Measurements from ENCODE around the gene ADGRL3. TPM values are rescaled to one million over a fixed set of nuclear protein-coding genes. Genes with fewer than 3 reads are reported as not detected.

Gene ADGRL3
- total RNA-seq, 4 donors from 2014 or later: 0.67 to 4.6 (median 1.6) TPM

GRCh38 chr4:61251129-61251528 is 51.0 kb downstream of the ADGRL3 start:
- Histone ChIP-seq H3K4me1 (no peaks in the 10 kb centered on the region), H3K27me3 (no peaks in the 10 kb centered on the region), H3K36me3 (no peaks in the 10 kb centered on the region), H3K27ac (no peak overlapping the region), H3K4me3 (replicated peaks in 1 of 3) (no peak overlapping the region), H3K9me3 (no peaks in the 10 kb centered on the region)
- DNase-seq: no peak
- WGBS, 2 donors: 81 to 90% methylated on average over 6 of the region's 6 CpGs
- TF ChIP-seq CTCF (IDR thresholded peaks at IDR 0.05): no peak
- no peak for TF ChIP-seq POLR2A (IDR thresholded peaks at IDR 0.05)
- intact Hi-C loops (cut with DNase I): no loop called here

- no peak for TF ChIP-seq POLR2A (IDR thresholded peaks at IDR 0.05)
- no peak for TF ChIP-seq CTCF (IDR thresholded peaks at IDR 0.05)
- DNase-seq: no peak
- intact Hi-C loops (cut with DNase I): no loop called here
- Histone ChIP-seq H3K9me3 (no peaks in the 10 kb centered on the region), H3K4me1 (no peaks in the 10 kb centered on the region), H3K27ac (no peak overlapping the region), H3K4me3 (replicated peaks in 1 of 3) (no peak overlapping the region), H3K27me3 (no peaks in the 10 kb centered on the region), H3K36me3 (no peaks in the 10 kb centered on the region)
- WGBS, 2 donors: 80 to 82% methylated on average over 3 of the region's 3 CpGs
Observed at GRCh38 chr4:61254406-61254805, 54.3 kb downstream of the ADGRL3 start.

- WGBS, 2 donors: 74 to 80% methylated on average over 6 of the region's 6 CpGs
- H3K9me3 ChIP-seq: no peaks in the 10 kb centered on the region
- no peaks in the 10 kb centered on the region for H3K4me1 ChIP-seq
- no peaks in the 10 kb centered on the region for H3K27me3 ChIP-seq
- H3K4me3 ChIP-seq (replicated peaks in 1 of 3): no peak overlapping the region
- DNase-seq: no peak
- no peak for TF ChIP-seq POLR2A (IDR thresholded peaks at IDR 0.05)
- TF ChIP-seq CTCF (IDR thresholded peaks at IDR 0.05): no peak
- intact Hi-C loops (cut with DNase I): no loop called here
- no peaks in the 10 kb centered on the region for H3K36me3 ChIP-seq
- no peak overlapping the region for H3K27ac ChIP-seq
Observed at GRCh38 chr4:61273233-61273632, 73.1 kb downstream of the ADGRL3 start.

- H3K27ac ChIP-seq: no peak overlapping the region
- H3K9me3 ChIP-seq: no peaks in the 10 kb centered on the region
- no peak overlapping the region for H3K4me3 ChIP-seq (replicated peaks in 1 of 3)
- H3K27me3 ChIP-seq: no peaks in the 10 kb centered on the region
- no peaks in the 10 kb centered on the region for H3K36me3 ChIP-seq
- TF ChIP-seq CTCF (IDR thresholded peaks at IDR 0.05) (no peak), POLR2A (IDR thresholded peaks at IDR 0.05) (no peak)
- DNase-seq: no peak
- H3K4me1 ChIP-seq: no peaks in the 10 kb centered on the region
- intact Hi-C loops (cut with DNase I): no loop called here
- 96 to 100% methylated on average over 1 of the region's 1 CpG for WGBS, 2 donors
Observed at GRCh38 chr4:61274286-61274685, 74.2 kb downstream of the ADGRL3 start.

GRCh38 chr4:61275241-61275640 is 75.1 kb downstream of the ADGRL3 start:
- WGBS, 2 donors: 81 to 82% methylated on average over 2 of the region's 2 CpGs
- Histone ChIP-seq H3K27me3 (no peaks in the 10 kb centered on the region), H3K9me3 (no peaks in the 10 kb centered on the region), H3K36me3 (no peaks in the 10 kb centered on the region), H3K4me1 (no peaks in the 10 kb centered on the region), H3K4me3 (replicated peaks in 1 of 3) (no peak overlapping the region), H3K27ac (no peak overlapping the region)
- intact Hi-C loops (cut with DNase I): no loop called here
- TF ChIP-seq CTCF (IDR thresholded peaks at IDR 0.05): no peak
- TF ChIP-seq POLR2A (IDR thresholded peaks at IDR 0.05): no peak
- DNase-seq: no peak

Data from thyroid gland (tissue), 4 donors.